Neural cell (in vitro differentiated cells): ENCODE data around the gene P2RX5.

Source experiments
- CTCF ChIP-seq: fragments of 450-650 bp; IDR thresholded peaks from 2 replicates; pipeline ENCODE4 v1.5.1; 2014; ENCODE audit warnings: antibody characterized with exemption, mild to moderate bottlenecking, moderate library complexity; ENCODE audit not compliant: poor library complexity, severe bottlenecking
- EP300 ChIP-seq: fragments of 450-650 bp; conservative IDR thresholded peaks from 2 replicates; pipeline ENCODE4 v1.6.1; 2014; ENCODE audit warnings: antibody characterized with exemption, mild to moderate bottlenecking, moderate library complexity; ENCODE audit not compliant: poor library complexity, severe bottlenecking
- EZH2 ChIP-seq: fragments of 200-600, 300-800 bp; shearing (Covaris generic), sonication (generic); IDR thresholded peaks from 2 replicates; pipeline ENCODE4 v1.6.1; 2014; ENCODE audit warnings: antibody characterized with exemption, low read length, borderline replicate concordance, mild to moderate bottlenecking; ENCODE audit not compliant: insufficient read depth, poor library complexity, severe bottlenecking
- MXI1 ChIP-seq: fragments of 450-650 bp; conservative IDR thresholded peaks from 2 replicates; pipeline ENCODE4 v1.6.1; 2014; ENCODE audit warnings: antibody characterized with exemption, mild to moderate bottlenecking; ENCODE audit not compliant: poor library complexity, severe bottlenecking
- RAD21 ChIP-seq: fragments of 450-650 bp; conservative IDR thresholded peaks from 2 replicates; pipeline ENCODE4 v1.6.1; 2014; ENCODE audit warnings: antibody characterized with exemption, mild to moderate bottlenecking, moderate library complexity

- no peak for TF ChIP-seq CTCF
- no peak for TF ChIP-seq MXI1
- no peak for TF ChIP-seq EP300
- no peak for TF ChIP-seq EZH2
- no peak for TF ChIP-seq RAD21
Measured at GRCh38 chr17:3708366-3708765, 12.4 kb upstream of the P2RX5 start.
